GM08714 (cell line): ENCODE data around the gene RANBP10.
A peak's percentile ranks its signal among the peaks of the same experiment; 100 is the strongest.
"Not testable (repeated sequence)": the region's sequence is repeated elsewhere in the genome, so short reads cannot be mapped to it uniquely, and the experiment has no call there.

Experiments used
- H3K4me3 ChIP-seq: fragments of 200-500 bp; sonication (Bioruptor generic); 2 replicates; pipeline ENCODE4 v1.5.1; 2014; ENCODE audit warnings: mild to moderate bottlenecking, low read length, inconsistent platforms
- ZNF274 ChIP-seq: IDR thresholded peaks from 2 replicates; pipeline ENCODE4 v1.6.1; 2012; ENCODE audit warnings: mild to moderate bottlenecking, low read depth, low read length

RANBP10 gene

DNA sequence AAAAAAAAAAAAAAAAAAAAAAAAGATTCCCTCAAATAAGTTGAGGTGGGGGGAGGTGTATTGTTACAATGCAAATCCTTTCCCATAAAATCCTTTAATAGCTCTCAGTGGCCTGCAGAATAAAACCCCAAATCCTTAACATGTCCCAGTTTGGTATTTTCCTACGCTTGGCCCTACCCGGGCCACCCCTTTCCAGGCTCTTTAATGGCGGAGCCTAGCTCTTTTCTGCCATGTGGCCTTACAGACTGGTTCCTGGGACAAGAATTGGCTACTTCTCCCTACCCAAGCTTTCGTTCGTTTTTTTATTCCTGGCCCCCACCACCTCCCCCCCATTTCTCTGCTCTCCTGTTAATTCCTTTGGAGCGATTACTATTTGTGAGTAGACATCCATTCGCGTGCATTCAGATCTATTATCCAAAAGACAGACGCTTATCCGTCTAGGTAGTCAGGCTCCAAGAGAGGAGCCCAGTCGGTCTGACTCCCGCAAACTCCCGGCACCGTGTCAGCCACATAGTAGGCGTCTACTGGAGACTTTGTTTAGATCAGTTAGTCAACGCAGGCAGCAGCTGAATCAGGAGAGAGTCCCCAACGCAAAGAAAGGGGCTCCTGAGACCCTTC lies 34.9 kb upstream of the RANBP10 start:
- H3K4me3 ChIP-seq, result no peak overlapping the region; the same call in 1 of the 2 replicates
- TF ChIP-seq ZNF274, result no peak

DNA sequence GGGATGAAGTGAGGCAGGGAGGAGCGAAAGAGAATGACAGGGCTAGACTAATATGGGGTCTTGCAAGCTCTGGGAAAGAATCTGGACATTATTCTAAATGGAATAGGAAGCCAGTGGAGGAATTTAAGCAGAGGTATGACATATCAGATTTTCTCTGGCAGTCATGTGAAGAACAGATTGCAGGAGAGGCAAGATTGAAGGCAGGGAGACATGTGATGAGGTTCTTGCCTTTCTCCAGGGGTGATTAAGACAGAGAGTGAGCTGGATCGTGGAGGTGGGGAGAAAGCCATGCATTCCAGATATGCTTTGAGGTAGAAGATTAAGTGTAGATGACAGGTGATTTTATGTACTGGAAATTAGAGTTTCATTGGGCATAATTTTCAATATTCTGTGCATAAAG lies 31.5 kb upstream of the RANBP10 start:
- TF ChIP-seq ZNF274, result no peak
- H3K4me3 ChIP-seq, result no peak overlapping the region

DNA sequence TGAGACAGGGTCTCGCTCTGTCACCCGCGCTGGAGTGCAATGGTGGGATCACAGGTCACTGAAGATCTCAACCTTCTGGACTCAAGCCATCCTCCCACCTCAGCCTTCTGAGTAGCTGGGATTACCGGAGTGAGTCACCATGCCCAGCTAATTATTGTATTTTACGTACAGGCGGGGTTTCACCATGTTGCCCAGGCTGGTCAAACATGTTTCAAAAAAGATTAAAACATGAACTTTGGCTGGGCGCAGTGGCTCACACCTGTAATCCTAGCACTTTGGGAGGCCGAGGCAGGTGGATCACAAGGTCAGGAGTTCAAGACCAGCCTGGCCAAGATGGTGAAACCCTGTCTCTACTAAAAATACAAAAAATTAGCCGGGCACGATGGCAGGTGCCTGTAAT lies 30.8 kb upstream of the RANBP10 start:
- H3K4me3 ChIP-seq, result not testable (repeated sequence)

DNA sequence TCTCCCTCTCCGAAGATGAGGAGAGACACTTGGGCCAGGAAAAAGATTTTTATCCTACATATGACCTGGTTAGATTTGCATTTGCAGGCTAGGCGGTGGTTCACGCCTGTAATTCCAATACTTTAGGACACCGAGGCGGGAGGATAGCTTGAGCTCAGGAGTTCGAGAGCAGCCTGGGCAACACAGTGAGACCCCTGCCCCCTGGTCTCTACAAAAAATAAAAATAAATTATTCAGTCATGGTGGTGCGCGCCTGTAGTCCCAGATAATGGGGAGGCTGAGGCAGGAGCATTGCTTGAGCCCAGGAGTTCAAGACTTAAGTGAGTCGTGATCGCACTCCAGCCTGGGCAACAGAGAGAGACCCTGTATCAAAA lies 27.9 kb upstream of the RANBP10 start:
- no peak for TF ChIP-seq ZNF274
- H3K4me3 ChIP-seq, result peak overlapping the region; percentile 63; the same call in 1 of the 2 replicates

DNA sequence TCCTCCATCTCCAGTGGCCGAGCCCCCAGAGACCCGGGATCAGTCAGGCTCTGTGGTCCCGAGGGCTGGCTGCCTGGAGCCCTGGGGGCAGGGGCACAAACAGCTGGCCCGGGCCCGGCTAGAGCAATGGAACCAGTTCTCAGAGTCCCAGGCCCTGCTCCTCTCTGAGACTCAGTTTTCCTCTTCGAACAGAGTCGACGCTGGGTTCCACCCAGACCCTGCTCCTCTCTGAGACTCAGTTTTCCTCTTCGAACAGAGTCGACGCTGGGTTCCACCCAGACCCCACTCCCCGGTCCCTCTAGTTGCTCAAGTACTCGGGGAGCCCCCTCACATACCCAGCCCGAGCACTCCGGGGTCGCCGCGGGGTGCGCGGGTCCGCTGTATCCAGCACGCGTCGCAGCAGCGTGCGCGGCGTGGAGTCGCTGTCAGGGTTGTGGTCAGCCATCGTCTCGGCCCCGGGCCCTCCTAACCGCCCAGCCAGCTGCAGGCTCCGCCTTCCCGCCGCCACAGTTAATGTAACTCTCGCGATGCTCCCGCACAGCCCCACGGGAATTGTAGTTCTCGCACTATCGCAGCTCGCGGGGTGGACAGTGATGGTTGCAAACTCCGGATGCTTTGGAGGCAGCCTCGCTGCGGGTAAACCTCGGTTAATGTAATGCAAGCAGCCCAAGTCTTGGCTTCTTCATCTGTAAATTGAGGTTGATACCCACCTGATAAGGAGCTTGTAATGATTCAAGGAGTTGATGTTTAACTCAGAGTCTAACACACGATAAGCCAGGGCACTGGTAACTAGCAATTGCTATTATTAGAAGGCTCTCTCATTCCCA lies 27.3 kb upstream of the RANBP10 start:
- no peak for TF ChIP-seq ZNF274
- peak overlapping the region; percentile 63 for H3K4me3 ChIP-seq

DNA sequence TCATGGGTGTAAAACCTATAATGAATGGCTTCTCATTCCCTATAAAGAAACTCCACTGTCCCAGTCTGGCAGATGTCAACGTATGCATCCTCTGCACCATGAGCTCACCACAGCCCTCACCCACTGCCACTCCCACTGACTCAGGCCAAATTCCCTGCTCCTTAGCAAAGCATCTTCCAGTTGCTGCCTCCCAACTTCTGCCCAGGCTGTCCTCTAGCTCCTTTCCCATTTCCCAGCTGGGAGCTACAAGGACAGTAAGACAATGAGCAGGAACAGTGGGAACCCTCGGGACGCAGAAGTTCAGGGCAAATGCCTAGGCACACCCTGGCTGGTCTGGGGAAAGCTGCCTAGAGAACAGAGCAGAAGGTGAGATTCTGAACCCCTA lies 26.7 kb upstream of the RANBP10 start:
- peak overlapping the region; percentile 63 for H3K4me3 ChIP-seq
- TF ChIP-seq ZNF274, result no peak

DNA sequence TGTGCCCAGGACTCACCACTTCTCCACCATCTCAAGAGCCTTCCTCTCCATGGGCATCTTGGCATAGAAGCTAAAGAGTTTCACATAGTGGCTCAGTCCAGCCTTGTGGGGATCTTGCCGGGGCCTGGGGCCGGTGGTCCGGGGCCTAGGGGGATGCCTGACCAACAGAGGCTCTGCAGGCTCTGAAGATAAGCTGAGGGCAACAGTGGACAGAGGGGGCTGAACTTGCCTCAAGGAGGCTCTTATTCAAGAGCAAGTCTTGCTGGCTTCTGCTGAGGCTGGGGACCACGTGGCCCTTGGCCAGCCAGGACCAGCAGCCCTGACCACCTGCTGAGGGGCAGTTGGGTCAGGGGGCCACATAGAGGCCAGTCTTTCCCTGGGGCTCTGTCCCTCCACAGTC lies 22.3 kb upstream of the RANBP10 start:
- TF ChIP-seq ZNF274, result no peak
- H3K4me3 ChIP-seq, result no peak overlapping the region

DNA sequence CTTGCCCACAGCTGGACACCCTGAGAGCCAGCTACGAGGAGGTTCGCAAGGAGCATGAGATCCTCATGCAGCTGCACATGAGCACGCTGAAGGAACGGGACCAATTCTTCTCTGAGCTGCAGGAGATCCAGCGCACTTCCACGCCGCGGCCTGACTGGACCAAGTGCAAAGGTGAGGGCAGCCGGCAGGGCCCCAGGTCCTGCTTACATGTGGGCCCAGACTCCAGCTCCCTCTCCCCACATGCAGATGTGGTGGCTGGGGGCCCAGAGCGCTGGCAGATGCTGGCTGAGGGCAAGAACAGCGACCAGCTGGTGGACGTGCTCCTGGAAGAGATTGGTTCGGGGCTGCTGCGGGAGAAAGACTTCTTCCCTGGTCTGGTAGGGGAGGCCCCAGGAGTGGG lies 19.5 kb upstream of the RANBP10 start:
- H3K4me3 ChIP-seq, result no peak overlapping the region
- TF ChIP-seq ZNF274, result no peak

DNA sequence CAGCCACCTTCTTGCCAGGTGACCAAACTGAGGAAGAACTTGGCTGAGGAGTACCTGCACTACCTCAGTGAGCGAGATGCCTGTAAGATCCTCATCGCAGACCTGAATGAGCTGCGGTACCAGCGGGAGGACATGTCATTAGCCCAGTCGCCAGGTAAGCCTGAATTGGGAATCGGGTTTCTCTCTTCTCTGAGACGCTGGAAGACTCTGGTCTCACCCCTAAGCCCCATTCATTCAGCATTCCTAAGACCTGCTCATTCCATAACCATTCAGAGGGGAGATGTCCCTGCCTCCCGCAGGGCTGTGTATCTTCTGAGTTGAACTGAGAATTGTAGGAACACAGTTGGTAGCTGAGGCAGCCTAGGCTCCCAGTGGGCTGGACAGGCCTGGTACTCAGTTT lies 18.8 kb upstream of the RANBP10 start:
- TF ChIP-seq ZNF274, result no peak
- H3K4me3 ChIP-seq, result no peak overlapping the region

DNA sequence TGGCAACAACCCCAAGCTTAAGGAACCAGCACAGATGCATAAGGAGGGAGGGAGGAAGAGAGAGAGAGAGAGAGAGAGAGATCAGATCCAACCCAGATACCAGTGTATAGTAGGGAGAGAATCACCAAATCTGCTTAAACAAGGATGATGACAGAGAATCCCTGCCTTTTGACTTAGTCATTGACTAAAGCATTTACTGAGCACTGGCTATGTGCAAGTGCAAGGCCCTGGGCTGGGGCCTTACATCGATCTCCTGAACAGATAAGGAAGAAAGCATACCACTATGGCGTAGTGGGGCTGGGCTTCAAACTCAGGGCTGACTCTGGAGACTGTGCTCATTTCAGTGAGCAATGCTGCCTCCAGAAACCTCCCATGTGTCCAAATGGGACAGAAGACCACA lies 16.2 kb upstream of the RANBP10 start:
- H3K4me3 ChIP-seq, result no peak overlapping the region
- TF ChIP-seq ZNF274, result no peak

DNA sequence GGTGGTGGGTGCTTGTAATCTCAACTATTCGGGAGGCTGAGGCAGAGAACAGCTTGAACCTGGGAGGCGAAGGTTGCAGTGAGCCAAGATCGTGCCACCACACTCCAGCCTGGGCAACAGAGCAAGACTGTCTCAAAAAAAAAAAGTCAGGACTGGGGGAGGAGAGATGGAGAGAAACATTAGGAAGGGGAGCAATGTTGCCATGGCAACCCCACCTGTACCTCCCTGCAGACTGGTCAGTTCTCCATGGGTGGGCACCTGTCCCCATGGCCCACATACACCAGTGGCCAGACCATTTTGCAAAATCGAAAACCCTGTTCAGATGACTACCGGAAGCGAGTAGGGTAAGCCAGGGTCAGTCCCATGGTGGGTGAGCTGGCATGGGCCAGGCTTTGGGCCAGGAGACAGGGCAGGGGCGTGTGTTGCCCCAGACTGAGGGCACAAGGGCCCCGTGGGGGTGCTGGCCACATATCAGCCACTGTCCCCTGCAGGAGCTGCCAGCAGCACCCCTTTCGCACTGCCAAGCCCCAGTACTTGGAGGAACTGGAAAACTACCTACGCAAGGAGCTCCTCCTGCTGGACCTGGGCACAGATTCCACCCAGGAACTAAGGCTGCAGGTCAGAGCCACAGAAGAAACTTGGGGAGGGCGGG lies 14.4 kb upstream of the RANBP10 start:
- no peak for TF ChIP-seq ZNF274

DNA sequence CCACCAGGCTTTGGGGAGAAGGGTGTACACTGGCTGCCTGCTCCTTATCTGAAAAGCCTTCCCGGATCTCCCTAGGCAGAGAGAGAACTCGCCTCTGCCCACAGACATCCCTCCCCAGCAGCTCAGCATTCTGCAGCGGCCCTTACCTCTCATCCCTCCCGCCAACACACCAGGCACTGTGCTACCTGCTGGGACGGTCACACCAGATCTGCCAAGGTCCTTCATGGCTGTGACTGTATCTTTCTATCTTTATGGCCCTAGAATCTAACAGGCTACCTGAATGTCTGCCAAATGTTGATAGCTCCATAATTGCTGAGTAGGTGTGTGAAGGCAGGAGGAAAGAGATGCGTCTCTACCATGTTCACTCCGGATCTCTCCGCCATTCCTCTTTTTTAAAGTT lies 8.2 kb upstream of the RANBP10 start:
- no peak for TF ChIP-seq ZNF274
- no peak overlapping the region for H3K4me3 ChIP-seq

More for the DNA sequence above, 14.4 kb upstream of the RANBP10 start:
- no peak overlapping the region for H3K4me3 ChIP-seq

DNA sequence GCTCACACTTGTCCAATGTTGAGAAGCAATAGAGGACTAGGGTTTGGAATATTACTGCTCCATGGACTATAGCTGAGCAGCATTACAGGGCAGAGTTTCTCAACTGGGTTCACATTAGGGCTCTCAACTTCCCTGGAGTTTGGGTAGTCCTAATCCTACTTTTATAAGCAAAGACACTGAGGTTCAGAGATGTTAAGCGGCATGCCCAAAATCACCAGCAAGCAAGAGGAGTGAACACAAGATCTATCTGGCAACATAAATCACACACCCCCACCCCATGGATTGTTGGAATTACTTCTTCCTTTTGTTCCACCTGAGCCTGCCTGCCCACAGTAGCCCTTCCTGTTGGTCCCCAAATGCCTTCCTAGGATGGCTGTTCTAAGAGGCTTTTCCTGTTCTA lies 5.5 kb upstream of the RANBP10 start:
- TF ChIP-seq ZNF274, result no peak

DNA sequence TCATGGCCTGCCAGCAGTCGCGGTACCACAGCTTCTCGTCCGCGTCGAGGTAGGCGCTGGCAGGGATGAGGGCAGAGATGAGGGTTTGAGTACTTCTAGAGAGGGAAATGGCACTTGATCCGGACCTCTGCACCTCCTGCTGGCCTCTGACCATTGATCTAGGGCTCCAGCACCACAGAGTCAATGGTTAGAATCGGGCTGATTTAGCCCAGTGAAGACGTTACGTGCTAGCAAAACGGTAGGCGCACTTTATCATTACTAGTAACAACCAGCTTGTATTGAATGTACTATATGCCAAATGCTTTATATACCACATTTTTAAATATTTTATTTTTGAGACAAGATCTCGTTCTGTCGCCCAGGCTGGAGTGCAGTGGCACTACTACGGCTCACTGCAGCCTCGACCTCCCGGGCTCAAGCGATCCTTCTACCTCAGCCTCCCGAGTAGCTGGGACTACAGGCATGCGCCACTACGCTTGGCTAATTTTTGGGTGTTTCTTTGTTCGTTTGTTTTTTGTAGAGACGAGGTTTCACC lies 855 bp upstream of the RANBP10 start:
- peak overlapping the region; percentile 64; the same call in 1 of the 2 replicates for H3K4me3 ChIP-seq
- no peak for TF ChIP-seq ZNF274

More for the DNA sequence above, 5.5 kb upstream of the RANBP10 start:
- H3K4me3 ChIP-seq, result no peak overlapping the region
